IMR-90 (cell line): ENCODE data around the gene AGTR1.

Source experiments
- BHLHE40 ChIP-seq: fragments of 150-350 bp; IDR thresholded peaks from 2 replicates; pipeline ENCODE4 v1.6.1; 2016; ENCODE audit warnings: mild to moderate bottlenecking, low read depth, low read length
- CEBPB ChIP-seq: IDR thresholded peaks from 2 replicates; pipeline ENCODE4 v1.6.1; 2012; ENCODE audit warnings: low read depth, low read length, improper control_type of control experiment
- CTCF ChIP-seq: conservative IDR thresholded peaks from 2 replicates; pipeline ENCODE4 v1.5.1; 2012; ENCODE audit warnings: mild to moderate bottlenecking, low read depth, low read length, improper control_type of control experiment
- ELK1 ChIP-seq: fragments of 150-350 bp; IDR thresholded peaks from 2 replicates; pipeline ENCODE4 v1.6.1; 2016; ENCODE audit warnings: low read depth, mild to moderate bottlenecking, low read length, moderate library complexity, borderline replicate concordance
- FOS ChIP-seq: fragments of 150-350 bp; IDR thresholded peaks from 2 replicates; pipeline ENCODE4 v1.6.1; 2016; ENCODE audit warnings: low read depth, low read length
- MAFK ChIP-seq: IDR thresholded peaks from 2 replicates; pipeline ENCODE4 v1.6.1; 2012; ENCODE audit warnings: low read depth, low read length, improper control_type of control experiment
- MAZ ChIP-seq: IDR thresholded peaks from 2 replicates; pipeline ENCODE4 v1.6.1; 2012; ENCODE audit warnings: low read depth, mild to moderate bottlenecking, low read length, improper control_type of control experiment, moderate library complexity, borderline replicate concordance
- MXI1 ChIP-seq: IDR thresholded peaks from 2 replicates; pipeline ENCODE4 v1.6.1; 2012; ENCODE audit warnings: low read depth, mild to moderate bottlenecking, low read length, moderate library complexity, borderline replicate concordance
- POLR2A ChIP-seq: IDR thresholded peaks from 2 replicates; pipeline ENCODE4 v1.6.1; 2012; ENCODE audit warnings: mild to moderate bottlenecking, low read depth, low read length
- RAD21 ChIP-seq: IDR thresholded peaks from 2 replicates; pipeline ENCODE4 v1.6.1; 2012; ENCODE audit warnings: low read length, improper control_type of control experiment
- RCOR1 ChIP-seq: IDR thresholded peaks from 2 replicates; pipeline ENCODE4 v1.6.1; 2012; ENCODE audit warnings: mild to moderate bottlenecking, low read length, improper control_type of control experiment; ENCODE audit not compliant: insufficient replicate concordance
- RFX5 ChIP-seq: IDR thresholded peaks from 2 replicates; pipeline ENCODE4 v1.8.0; 2012; ENCODE audit warnings: low read depth, mild to moderate bottlenecking, low read length, moderate library complexity
- SMC3 ChIP-seq: fragments of 150-350 bp; IDR thresholded peaks from 2 replicates; pipeline ENCODE4 v1.6.1; 2016; ENCODE audit warnings: low read depth, mild to moderate bottlenecking, antibody characterized with exemption, low read length, moderate library complexity
- USF2 ChIP-seq: fragments of 150-350 bp; IDR thresholded peaks from 2 replicates; pipeline ENCODE4 v1.6.1; 2017; ENCODE audit warnings: mild to moderate bottlenecking, antibody characterized with exemption, low read length, low read depth

GRCh38 chr3:148714521-148714920 is 16.8 kb downstream of the AGTR1 start:
- TF ChIP-seq POLR2A: no peak
- no peak for TF ChIP-seq USF2
- TF ChIP-seq CTCF: no peak
- no peak for TF ChIP-seq CEBPB
- no peak for TF ChIP-seq MAZ
- TF ChIP-seq MAFK: no peak
- TF ChIP-seq BHLHE40: no peak
- no peak for TF ChIP-seq MXI1
- no peak for TF ChIP-seq SMC3
- no peak for TF ChIP-seq ELK1
- TF ChIP-seq RAD21: no peak
- TF ChIP-seq FOS: no peak
- no peak for TF ChIP-seq RCOR1
- TF ChIP-seq RFX5: no peak
